ENCODE results near the gene NCOR2. TPM values are rescaled to one million over a fixed set of nuclear protein-coding genes. Genes with fewer than 3 reads are reported as not detected.

Gene NCOR2
- total and polyA plus RNA-seq, 10 of the 15 experiments (the other 5 are each of a cell fraction or from before 2014, with no cell fraction given): 0.43 to 179 (median 14.9) TPM

DNA sequence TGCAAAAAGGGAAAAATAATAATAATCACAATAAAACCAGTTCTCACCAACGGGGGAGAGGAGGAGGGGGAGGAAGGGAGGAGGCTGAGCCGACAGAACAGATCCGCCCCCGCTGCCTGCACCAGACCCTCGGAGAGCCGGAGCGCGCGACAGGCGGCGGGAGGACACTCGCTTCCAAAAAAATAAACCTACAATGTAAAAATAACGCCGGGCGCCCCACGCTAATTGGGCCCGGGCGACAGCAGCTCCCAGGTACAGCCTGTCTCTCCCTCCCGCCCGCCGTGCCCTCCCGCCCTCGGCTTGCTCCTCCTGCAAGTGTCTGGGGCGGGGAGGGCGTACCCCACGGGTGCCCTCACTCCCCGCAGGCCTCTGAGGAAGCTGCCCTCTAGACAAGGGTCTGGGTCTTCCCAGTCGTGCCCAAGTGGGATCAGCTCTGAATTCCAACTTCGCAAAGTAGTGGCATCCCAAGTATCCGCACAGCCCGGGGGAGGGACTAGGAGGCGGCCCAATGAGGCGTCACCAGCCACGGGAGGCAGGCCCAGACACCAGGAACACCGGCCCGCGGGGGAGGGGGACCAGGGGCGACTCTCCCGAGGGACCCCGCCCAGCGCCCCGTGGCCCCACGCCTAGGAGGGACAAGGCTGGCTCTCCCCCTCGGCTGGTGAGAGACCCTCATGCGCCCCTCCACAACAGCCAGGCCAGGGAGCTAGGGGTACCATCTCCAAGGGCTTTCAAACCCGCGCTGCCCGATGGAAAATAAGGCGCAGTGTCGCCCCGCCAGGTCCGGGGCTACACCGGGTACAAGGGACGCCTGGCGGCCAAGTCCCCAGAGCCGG, 1.0 kb downstream of the NCOR2 start (continued):
- no peak for TF ChIP-seq ZNF217 (IDR thresholded peaks at IDR 0.05)
- no peak for TF ChIP-seq RAD21 (IDR thresholded peaks at IDR 0.05; ENCODE audit: insufficient read depth, low read depth, low read length)
- TF ChIP-seq NFIC (IDR thresholded peaks at IDR 0.05; ENCODE audit: low read depth, low read length): no peak
- no peak for TF ChIP-seq NRF1 (conservative IDR thresholded peaks at IDR 0.05; ENCODE audit: low read depth, low read length)
- TF ChIP-seq MYC (IDR thresholded peaks at IDR 0.05; ENCODE audit: insufficient read depth, insufficient read length, insufficient replicate concordance, low read length, severe bottlenecking): peak; percentile 9
- TF ChIP-seq, protein P1, sequence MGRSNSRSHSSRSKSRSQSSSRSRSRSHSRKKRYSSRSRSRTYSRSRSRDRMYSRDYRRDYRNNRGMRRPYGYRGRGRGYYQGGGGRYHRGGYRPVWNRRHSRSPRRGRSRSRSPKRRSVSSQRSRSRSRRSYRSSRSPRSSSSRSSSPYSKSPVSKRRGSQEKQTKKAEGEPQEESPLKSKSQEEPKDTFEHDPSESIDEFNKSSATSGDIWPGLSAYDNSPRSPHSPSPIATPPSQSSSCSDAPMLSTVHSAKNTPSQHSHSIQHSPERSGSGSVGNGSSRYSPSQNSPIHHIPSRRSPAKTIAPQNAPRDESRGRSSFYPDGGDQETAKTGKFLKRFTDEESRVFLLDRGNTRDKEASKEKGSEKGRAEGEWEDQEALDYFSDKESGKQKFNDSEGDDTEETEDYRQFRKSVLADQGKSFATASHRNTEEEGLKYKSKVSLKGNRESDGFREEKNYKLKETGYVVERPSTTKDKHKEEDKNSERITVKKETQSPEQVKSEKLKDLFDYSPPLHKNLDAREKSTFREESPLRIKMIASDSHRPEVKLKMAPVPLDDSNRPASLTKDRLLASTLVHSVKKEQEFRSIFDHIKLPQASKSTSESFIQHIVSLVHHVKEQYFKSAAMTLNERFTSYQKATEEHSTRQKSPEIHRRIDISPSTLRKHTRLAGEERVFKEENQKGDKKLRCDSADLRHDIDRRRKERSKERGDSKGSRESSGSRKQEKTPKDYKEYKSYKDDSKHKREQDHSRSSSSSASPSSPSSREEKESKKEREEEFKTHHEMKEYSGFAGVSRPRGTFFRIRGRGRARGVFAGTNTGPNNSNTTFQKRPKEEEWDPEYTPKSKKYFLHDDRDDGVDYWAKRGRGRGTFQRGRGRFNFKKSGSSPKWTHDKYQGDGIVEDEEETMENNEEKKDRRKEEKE (IDR thresholded peaks at IDR 0.05): no peak
- TF ChIP-seq IRF4 (IDR thresholded peaks at IDR 0.05; ENCODE audit: low read depth, low read length): no peak
- TF ChIP-seq, protein P2, sequence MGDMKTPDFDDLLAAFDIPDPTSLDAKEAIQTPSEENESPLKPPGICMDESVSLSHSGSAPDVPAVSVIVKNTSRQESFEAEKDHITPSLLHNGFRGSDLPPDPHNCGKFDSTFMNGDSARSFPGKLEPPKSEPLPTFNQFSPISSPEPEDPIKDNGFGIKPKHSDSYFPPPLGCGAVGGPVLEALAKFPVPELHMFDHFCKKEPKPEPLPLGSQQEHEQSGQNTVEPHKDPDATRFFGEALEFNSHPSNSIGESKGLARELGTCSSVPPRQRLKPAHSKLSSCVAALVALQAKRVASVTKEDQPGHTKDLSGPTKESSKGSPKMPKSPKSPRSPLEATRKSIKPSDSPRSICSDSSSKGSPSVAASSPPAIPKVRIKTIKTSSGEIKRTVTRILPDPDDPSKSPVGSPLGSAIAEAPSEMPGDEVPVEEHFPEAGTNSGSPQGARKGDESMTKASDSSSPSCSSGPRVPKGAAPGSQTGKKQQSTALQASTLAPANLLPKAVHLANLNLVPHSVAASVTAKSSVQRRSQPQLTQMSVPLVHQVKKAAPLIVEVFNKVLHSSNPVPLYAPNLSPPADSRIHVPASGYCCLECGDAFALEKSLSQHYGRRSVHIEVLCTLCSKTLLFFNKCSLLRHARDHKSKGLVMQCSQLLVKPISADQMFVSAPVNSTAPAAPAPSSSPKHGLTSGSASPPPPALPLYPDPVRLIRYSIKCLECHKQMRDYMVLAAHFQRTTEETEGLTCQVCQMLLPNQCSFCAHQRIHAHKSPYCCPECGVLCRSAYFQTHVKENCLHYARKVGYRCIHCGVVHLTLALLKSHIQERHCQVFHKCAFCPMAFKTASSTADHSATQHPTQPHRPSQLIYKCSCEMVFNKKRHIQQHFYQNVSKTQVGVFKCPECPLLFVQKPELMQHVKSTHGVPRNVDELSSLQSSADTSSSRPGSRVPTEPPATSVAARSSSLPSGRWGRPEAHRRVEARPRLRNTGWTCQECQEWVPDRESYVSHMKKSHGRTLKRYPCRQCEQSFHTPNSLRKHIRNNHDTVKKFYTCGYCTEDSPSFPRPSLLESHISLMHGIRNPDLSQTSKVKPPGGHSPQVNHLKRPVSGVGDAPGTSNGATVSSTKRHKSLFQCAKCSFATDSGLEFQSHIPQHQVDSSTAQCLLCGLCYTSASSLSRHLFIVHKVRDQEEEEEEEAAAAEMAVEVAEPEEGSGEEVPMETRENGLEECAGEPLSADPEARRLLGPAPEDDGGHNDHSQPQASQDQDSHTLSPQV (IDR thresholded peaks at IDR 0.05): no peak
- TF ChIP-seq PML (IDR thresholded peaks at IDR 0.05; ENCODE audit: low read length): no peak
- TF ChIP-seq, protein P3, sequence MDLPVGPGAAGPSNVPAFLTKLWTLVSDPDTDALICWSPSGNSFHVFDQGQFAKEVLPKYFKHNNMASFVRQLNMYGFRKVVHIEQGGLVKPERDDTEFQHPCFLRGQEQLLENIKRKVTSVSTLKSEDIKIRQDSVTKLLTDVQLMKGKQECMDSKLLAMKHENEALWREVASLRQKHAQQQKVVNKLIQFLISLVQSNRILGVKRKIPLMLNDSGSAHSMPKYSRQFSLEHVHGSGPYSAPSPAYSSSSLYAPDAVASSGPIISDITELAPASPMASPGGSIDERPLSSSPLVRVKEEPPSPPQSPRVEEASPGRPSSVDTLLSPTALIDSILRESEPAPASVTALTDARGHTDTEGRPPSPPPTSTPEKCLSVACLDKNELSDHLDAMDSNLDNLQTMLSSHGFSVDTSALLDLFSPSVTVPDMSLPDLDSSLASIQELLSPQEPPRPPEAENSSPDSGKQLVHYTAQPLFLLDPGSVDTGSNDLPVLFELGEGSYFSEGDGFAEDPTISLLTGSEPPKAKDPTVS (IDR thresholded peaks at IDR 0.05; ENCODE audit: low read depth, low read length): no peak
- TF ChIP-seq, protein P4, sequence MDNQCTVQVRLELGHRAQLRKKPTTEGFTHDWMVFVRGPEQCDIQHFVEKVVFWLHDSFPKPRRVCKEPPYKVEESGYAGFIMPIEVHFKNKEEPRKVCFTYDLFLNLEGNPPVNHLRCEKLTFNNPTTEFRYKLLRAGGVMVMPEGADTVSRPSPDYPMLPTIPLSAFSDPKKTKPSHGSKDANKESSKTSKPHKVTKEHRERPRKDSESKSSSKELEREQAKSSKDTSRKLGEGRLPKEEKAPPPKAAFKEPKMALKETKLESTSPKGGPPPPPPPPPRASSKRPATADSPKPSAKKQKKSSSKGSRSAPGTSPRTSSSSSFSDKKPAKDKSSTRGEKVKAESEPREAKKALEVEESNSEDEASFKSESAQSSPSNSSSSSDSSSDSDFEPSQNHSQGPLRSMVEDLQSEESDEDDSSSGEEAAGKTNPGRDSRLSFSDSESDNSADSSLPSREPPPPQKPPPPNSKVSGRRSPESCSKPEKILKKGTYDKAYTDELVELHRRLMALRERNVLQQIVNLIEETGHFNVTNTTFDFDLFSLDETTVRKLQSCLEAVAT (IDR thresholded peaks at IDR 0.05): no peak
- no peak for TF ChIP-seq YBX1 (IDR thresholded peaks at IDR 0.05)
- TF ChIP-seq BHLHE40 (IDR thresholded peaks at IDR 0.05; ENCODE audit: borderline replicate concordance in 1 of 2, low read depth in 2 of 2, low read length in 1 of 2): no peak; a peak in 1 of 4 replicates
- TF ChIP-seq CBX3 (IDR thresholded peaks at IDR 0.05; ENCODE audit: borderline replicate concordance, low read depth): no peak
- TF ChIP-seq FOXM1 (IDR thresholded peaks at IDR 0.05; ENCODE audit: low read depth, low read length): no peak
- TF ChIP-seq, protein P5, sequence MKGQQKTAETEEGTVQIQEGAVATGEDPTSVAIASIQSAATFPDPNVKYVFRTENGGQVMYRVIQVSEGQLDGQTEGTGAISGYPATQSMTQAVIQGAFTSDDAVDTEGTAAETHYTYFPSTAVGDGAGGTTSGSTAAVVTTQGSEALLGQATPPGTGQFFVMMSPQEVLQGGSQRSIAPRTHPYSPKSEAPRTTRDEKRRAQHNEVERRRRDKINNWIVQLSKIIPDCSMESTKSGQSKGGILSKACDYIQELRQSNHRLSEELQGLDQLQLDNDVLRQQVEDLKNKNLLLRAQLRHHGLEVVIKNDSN (IDR thresholded peaks at IDR 0.05; ENCODE audit: borderline replicate concordance, extremely low read length, insufficient read depth, low read depth, low read length): no peak
- no peak for TF ChIP-seq KLF5 (IDR thresholded peaks at IDR 0.05; ENCODE audit: partially characterized antibody)
- TF ChIP-seq ZBED1 (IDR thresholded peaks at IDR 0.05; ENCODE audit: borderline replicate concordance): no peak
